ENCODE data around the gene MEG3. TPM values are rescaled to one million over a fixed set of nuclear protein-coding genes. Genes with fewer than 3 reads are reported as not detected.

Gene MEG3
- total and polyA plus RNA-seq, 2 donors (not counting 3 experiments of a cell fraction or from before 2014, with no cell fraction given), result 378 to 508 TPM

DNA sequence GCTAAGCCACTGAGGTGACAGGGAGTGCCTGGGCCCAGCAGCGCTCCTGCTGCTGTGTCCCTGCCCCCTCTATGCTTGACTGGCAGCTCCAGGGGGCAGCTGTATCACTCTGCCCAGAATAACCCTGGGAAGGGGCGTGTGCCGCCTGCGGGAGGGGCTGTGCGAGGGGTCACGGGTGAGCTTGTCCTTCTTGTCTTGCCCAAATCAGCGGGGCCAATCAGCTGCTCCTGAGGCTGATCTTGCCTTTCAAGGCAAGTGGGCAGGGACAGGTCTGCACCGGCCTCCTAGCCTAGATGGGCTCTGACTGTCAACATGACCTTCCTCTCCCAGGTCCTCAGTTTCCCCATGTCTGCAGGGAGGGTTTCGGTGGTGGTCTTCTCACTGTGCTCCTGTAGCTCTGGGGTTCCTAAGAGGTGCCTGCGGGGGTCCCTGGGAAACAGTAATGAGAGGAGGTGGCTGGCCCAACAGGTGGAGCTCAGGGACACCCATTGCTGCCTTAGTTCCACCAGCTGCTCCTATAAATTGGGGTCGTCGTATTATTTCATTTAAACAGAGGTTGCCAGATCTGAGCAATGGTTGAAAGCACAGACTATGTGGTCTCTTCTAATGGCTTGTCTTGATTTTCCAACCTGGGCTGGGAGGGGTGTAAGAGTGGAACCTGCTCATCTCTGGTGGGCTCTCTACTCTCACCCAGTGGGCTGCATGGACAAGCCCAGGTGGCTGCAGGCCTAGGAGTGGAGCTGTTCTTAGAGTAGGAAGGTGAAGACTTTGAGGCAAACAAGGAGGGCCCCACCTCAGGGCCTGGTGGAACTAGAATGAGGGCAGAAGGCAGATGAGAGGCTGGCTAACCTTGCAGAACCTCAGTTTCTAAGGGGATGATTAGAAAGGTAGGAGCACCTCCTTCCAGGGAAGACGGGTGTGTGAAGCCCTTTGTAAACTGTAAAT, 65.9 kb downstream of the MEG3 start:
- Histone ChIP-seq H4K20me1 (replicated peaks; ENCODE audit: control insufficient read depth, extremely low read depth, insufficient read depth, low read length) (no peaks in the 10 kb centered on the region), H3K36me3 (ENCODE audit: control insufficient read depth in 2 of 2, extremely low read depth in 1 of 2, insufficient read depth in 2 of 2, low read length in 2 of 2) (peaks cover 2 to 10% of the 10 kb centered on the region in 2 experiments), H3K4me1 (ENCODE audit: control insufficient read depth, extremely low read depth, insufficient read depth, low read length) (no peaks in the 10 kb centered on the region), H3K27ac (ENCODE audit: insufficient read depth, low read depth, low read length) (no peak overlapping the region), H3K9me1 (replicated peaks; ENCODE audit: control insufficient read depth, extremely low read depth, insufficient read depth, low read length) (no peaks in the 10 kb centered on the region), H3K27me3 (ENCODE audit: control insufficient read depth in 2 of 2, insufficient read depth in 2 of 2, low read length in 2 of 2) (no peaks in the 10 kb centered on the region), H3K4me3 (replicated peaks in 1 of 3; ENCODE audit: insufficient read depth in 1 of 3, low read depth in 1 of 3, low read length in 3 of 3) (no peak overlapping the region), H3K9me3 (replicated peaks; ENCODE audit: control insufficient read depth, insufficient read depth, low read length) (no peaks in the 10 kb centered on the region), H3K4me2 (ENCODE audit: insufficient read depth, low read length) (no peak overlapping the region), H3K79me2 (ENCODE audit: control insufficient read depth, insufficient read depth, low read length) (no peaks in the 10 kb centered on the region), H3K9ac (replicated peaks; ENCODE audit: extremely low read depth, insufficient read depth, low read length) (no peak overlapping the region), H2AFZ (ENCODE audit: low read depth, low read length) (no peak overlapping the region)
- no peak for DNase-seq (ENCODE audit: low read depth, low spot score)
- ChIA-PET POLR2A (no interaction called here), CTCF (no interaction called here)
- dilution Hi-C loops (cut with MboI; ENCODE audit: extremely low pct_ligation_motif_present, low sequenced_read_pairs) (no loop called here), intact Hi-C loops (cut with micrococcal nuclease) (no loop called here)
- no peak for TF ChIP-seq POLR2AphosphoS5 (IDR thresholded peaks at IDR 0.05; ENCODE audit: insufficient read depth, low read depth, low read length)
- no peak for TF ChIP-seq MAX (IDR thresholded peaks at IDR 0.05; ENCODE audit: insufficient read depth, insufficient read length)
- TF ChIP-seq POLR2A (IDR thresholded peaks at IDR 0.05; ENCODE audit: low read depth, low read length), result no peak
- BruUV-seq (replicated peaks), result no TSS peak
- FAIRE-seq, result no peak

GRCh38 chr14:100892496-100893227, 66.7 kb downstream of the MEG3 start:
- Histone ChIP-seq H3K9me3 (replicated peaks; ENCODE audit: control insufficient read depth, insufficient read depth, low read length) (no peaks in the 10 kb centered on the region), H4K20me1 (replicated peaks; ENCODE audit: control insufficient read depth, extremely low read depth, insufficient read depth, low read length) (no peaks in the 10 kb centered on the region), H3K27ac (ENCODE audit: insufficient read depth, low read depth, low read length) (no peak overlapping the region), H3K9ac (replicated peaks; ENCODE audit: extremely low read depth, insufficient read depth, low read length) (no peak overlapping the region), H3K9me1 (replicated peaks; ENCODE audit: control insufficient read depth, extremely low read depth, insufficient read depth, low read length) (no peaks in the 10 kb centered on the region), H3K36me3 (ENCODE audit: control insufficient read depth in 2 of 2, extremely low read depth in 1 of 2, insufficient read depth in 2 of 2, low read length in 2 of 2) (peaks cover 2 to 10% of the 10 kb centered on the region in 2 experiments), H3K79me2 (ENCODE audit: control insufficient read depth, insufficient read depth, low read length) (no peaks in the 10 kb centered on the region), H3K4me3 (replicated peaks in 1 of 3; ENCODE audit: insufficient read depth in 1 of 3, low read depth in 1 of 3, low read length in 3 of 3) (no peak overlapping the region), H3K4me1 (ENCODE audit: control insufficient read depth, extremely low read depth, insufficient read depth, low read length) (no peaks in the 10 kb centered on the region), H3K4me2 (ENCODE audit: insufficient read depth, low read length) (no peak overlapping the region), H3K27me3 (ENCODE audit: control insufficient read depth in 2 of 2, insufficient read depth in 2 of 2, low read length in 2 of 2) (no peaks in the 10 kb centered on the region), H2AFZ (ENCODE audit: low read depth, low read length) (no peak overlapping the region)
- CTCF ChIA-PET, result no interaction called here
- POLR2A ChIA-PET, result no interaction called here
- dilution Hi-C loops (cut with MboI; ENCODE audit: extremely low pct_ligation_motif_present, low sequenced_read_pairs) (no loop called here), intact Hi-C loops (cut with micrococcal nuclease) (no loop called here)
- no peak for FAIRE-seq
- no peak for DNase-seq (ENCODE audit: low read depth, low spot score)
- no TSS peak for BruUV-seq (replicated peaks)
- TF ChIP-seq CTCF (IDR thresholded peaks at IDR 0.05; ENCODE audit: extremely low read depth in 1 of 2, insufficient read depth in 1 of 2, low read depth in 1 of 2, low read length in 2 of 2), result no peak
- no peak for TF ChIP-seq POLR2A (IDR thresholded peaks at IDR 0.05; ENCODE audit: low read depth, low read length)
- no peak for TF ChIP-seq POLR2AphosphoS5 (IDR thresholded peaks at IDR 0.05; ENCODE audit: insufficient read depth, low read depth, low read length)
- TF ChIP-seq EZH2 (IDR thresholded peaks at IDR 0.05; ENCODE audit: borderline replicate concordance, low read depth, low read length, severe bottlenecking), result no peak
- TF ChIP-seq GATA2 (IDR thresholded peaks at IDR 0.05; ENCODE audit: insufficient read depth, insufficient read length, low read depth, low read length), result no peak
- TF ChIP-seq JUN (IDR thresholded peaks at IDR 0.05; ENCODE audit: borderline replicate concordance, insufficient read depth, insufficient read length, low read depth), result no peak
- TF ChIP-seq MYC (IDR thresholded peaks at IDR 0.05; ENCODE audit: low read depth, low read length), result no peak
- no peak for TF ChIP-seq MAX (IDR thresholded peaks at IDR 0.05; ENCODE audit: insufficient read depth, insufficient read length)
- no peak for TF ChIP-seq FOS (IDR thresholded peaks at IDR 0.05; ENCODE audit: borderline replicate concordance, insufficient read depth, low read length)
